HG03045 (cell line): ENCODE measurements around the gene RAB3IL1.
"Not testable (repeated sequence)": the region's sequence is repeated elsewhere in the genome, so short reads cannot be mapped to it uniquely, and the experiment has no call there.

Experiments
- ATAC-seq: cut with Tn5 transposase; IDR thresholded peaks from one replicate; pipeline ENCODE4 v1.9.1; 2021; ENCODE audit warnings: mild to moderate bottlenecking, moderate library complexity; ENCODE audit not compliant: unreplicated experiment

RAB3IL1 gene

DNA sequence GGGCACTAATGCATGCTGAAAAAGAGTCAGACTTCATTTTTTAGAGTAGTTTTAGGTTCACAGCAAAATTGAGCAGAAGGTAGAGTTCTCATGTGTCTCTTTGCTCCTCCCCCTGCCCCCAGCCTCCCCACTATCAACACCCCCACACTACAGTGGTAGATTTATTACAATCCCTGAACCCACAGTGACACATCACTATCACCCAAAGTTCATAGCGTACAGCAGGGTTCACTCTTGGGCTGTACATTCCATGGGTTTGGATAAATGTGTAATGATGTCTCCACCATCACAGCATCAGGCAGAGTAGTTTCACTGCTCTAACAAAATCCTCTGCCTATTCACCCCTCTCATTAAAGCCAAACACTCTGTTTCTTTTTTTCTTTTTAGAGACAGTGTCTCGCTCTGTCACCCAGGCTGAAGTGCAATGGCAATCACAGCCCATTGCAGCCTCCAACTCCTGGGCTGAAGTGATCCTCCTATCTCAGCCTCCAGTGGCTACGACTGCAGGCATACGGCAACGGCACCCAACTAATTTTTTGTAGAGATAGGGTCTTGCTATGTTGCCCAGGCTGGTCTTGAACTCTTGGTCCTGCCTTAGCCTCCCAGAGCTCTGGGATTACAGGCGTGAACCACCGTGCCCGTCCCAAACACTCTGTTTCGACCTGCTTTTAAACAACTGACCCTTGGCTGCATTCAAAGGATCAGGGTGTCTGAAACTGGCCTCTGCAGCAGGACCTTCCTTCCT, 36.9 kb upstream of the RAB3IL1 start:
- ATAC-seq, result no peak

DNA sequence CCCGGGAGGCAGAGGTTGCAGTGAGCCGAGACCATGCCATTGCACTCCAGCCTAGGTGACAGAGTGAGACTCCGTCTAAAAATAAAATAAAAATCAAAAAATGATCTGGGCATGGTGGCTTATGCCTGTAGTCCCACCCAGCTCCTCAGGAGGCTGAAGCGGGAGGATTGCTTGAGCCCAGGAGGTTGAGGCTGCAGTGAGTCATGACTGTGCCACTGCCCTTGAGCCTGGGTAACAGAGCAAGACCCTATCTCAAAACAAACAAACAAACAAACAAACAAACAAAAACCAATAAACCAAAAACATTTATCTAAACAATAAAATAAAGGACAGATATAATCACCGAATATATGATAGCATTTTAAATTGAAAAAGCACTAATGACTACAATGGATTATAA, 36.3 kb upstream of the RAB3IL1 start:
- not testable (repeated sequence) for ATAC-seq

DNA sequence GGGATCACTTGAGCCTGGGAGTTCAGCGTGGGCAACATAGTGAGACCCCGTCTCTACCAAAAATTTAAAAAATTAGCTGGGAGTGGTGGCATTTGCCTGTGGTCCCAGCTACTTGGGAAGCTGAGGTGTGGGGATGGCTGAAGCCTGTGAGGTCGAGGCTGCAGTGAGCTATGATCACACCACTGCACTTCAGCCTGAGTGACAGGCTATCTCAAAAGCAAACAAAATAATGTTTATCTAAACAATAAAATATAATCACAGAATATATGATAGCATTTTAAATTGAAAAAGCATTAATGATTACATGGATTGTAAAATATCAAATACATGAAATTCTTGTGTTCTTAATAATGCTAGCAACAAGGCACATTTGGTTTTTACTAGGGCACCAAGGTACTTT, 35.5 kb upstream of the RAB3IL1 start:
- no peak for ATAC-seq

DNA sequence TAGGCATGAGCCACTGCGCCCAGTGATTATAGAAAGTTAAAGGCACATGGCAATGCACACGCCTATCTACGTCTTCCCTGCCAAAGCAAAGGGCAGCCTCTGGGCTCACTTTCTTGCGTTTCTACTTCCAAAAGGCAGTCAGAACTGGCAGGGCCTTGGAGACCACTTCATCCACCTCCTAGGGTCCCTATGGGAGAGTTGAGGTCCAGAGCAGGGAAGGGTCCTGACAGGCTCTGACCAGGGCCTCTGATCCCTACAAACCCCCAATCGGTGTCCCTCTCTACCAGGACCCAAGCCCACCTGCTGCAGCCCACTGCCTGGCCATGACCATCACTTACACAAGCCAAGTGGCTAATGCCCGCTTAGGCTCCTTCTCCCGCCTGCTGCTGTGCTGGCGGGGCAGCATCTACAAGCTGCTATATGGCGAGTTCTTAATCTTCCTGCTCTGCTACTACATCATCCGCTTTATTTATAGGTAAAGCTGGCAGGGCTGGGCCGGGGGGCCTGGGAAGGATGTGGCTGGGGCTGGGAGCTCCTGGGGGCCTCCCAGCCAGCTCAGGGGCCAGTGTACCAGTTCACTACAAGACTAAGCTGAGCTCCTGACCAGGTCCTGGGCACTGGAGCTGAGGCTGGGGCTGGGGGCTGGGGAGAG, 34.2 kb upstream of the RAB3IL1 start:
- ATAC-seq, result no peak

DNA sequence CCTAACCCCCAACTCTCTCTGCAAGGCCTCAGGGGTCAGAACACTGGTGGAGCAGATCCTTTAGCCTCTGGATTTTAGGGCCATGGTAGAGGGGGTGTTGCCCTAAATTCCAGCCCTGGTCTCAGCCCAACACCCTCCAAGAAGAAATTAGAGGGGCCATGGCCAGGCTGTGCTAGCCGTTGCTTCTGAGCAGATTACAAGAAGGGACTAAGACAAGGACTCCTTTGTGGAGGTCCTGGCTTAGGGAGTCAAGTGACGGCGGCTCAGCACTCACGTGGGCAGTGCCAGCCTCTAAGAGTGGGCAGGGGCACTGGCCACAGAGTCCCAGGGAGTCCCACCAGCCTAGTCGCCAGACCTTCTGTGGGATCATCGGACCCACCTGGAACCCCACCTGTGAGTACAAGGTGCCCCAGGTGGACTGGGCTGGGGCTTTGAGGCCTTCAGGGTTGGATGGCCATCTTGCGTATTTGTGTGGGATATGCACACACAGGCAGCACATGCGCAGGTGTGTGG, 32.7 kb upstream of the RAB3IL1 start, which contains the start of gene BEST1:
BEST1 (plus strand) TSS at position 317 of the 513 bp plus-strand sequence. CDS start 1,456 bp downstream, outside the sequence.
- ATAC-seq, result no peak

DNA sequence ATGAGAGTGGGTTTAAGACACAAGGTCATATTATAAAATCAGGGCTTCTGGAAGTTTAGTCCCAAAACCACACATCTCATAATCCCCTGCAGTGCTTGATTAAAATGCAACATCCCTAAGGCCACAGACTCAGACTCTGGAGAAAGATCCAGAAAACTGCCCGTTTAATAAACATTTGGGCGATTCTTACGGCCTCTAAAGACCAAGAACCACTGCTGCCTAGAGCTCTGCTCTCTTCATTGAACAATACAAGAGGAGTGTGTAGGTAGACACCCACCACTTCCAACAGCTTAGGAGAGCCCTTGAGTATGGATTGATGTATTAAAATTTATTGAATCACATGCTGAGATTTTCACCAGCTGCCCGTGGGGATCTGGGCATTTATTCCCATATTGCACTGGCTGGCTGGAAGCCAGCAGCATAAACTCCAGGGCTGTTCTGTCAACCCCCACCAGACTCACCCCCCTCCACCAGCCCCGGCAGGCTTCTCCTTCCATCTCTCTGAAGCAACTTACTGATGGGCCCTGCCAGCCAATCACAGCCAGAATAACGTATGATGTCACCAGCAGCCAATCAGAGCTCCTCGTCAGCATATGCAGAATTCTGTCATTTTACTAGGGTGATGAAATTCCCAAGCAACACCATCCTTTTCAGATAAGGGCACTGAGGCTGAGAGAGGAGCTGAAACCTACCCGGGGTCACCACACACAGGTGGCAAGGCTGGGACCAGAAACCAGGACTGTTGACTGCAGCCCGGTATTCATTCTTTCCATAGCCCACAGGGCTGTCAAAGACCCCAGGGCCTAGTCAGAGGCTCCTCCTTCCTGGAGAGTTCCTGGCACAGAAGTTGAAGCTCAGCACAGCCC, 32.0 kb upstream of the RAB3IL1 start:
- ATAC-seq, result no peak

DNA sequence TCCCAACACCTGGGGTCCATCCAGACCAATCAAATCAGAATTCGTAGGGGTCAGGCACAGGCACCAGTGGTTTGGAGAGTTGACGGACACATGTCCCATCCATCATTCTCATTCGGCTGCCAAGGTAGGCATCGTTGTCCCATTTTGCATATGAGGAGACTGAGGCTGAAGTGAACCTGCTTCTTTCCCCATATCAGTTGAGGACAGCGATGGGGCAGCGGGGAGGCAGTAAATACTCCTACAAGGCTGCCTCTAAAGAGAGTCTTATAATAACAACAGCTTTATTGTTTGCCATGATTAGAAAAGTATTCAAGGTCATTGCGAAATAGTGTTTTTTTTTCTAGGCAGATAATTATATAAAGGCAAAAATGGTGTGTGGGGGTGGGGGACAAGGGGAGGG, 31.1 kb upstream of the RAB3IL1 start:
- no peak for ATAC-seq

DNA sequence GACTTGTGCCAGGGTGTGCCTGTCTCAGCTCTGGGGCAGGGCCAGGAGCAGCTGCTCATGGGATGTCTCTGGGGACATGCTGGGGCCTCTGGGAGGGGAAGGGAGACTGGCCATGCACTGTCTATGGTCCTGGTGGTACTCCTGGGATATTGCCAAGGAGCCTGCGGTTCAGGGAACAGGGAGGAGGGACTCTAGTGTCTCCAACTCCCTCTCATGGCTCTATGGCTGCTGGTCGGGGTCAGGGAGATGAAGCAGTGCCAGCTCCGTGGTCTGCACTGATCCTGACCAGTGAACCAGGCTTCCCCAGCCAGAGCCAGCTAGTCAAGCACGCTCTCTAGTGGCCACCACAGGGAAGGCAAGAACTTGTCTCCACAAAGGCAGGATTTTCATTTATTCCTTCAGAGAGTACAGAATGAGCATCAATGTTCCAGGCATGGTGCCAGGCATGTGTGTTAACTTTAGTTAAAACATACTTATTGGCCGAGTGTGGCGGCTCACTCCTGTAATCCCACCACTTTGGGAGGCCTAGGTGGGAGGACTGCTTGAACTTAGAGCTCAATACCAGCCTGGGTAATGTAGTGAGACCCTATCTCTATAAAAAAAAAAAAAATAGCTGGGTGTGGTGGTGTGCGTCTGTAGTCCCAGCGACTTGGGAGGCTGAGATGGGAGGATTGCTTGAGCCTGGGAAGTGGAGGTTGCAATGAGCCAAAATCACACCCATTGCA, 30.3 kb upstream of the RAB3IL1 start:
- no peak for ATAC-seq

DNA sequence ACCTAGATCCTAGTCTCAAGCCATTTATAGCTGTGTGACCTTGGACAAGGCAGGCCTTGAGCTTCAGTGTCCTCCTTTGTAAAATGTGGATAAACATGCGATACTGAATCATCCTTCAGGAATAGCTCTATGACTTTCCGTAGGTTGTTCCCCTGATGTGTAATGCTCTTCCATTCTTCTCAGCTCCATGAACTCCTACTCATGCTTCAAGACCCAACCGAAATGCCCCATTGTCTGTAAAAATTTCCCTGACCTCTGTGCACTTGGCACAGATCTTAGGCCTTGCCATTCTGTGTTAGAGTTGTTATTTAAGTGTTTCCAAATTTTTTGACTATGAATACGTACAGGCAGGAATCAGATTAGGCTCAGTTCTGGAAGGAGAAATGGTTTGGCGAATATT, 29.5 kb upstream of the RAB3IL1 start:
- ATAC-seq, result no peak

DNA sequence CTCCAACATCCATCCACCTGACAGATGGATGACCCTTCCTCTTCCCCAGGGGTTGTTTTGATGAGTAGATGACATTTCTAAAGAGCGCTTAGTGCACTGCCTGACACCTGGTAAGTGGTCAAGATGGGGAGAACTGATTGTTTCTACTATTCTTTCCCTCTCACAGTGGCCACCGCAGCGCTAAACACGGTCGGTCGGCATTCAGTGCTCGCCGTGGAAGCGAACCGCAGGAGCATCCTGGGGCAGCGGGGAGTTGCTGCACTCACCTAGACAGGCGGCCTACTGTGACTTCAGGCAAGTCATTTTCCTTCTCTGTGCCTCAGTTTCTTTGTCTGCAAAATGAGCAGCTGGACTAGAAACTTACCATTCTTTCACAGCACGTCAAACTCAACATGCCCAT, 27.8 kb upstream of the RAB3IL1 start:
- no peak for ATAC-seq

DNA sequence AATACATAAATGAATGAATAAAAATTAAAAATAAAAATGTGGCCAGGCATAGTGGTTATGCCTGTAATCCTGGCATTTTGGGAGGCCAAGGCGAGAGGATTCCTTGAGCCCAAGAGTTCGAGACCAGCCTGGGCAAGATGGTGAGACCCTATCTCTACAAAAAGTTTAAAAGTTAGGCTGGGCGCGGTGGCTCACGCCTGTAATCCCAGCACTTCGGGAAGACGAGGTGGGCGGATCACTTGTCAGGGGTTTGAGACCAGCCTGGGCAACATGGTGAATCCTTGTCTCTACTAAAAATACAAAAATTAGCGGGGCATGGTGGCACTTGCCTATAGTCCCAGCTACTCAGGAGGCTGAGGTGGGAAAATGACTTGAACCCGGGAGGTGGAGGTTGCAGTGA, 23.1 kb upstream of the RAB3IL1 start:
- no peak for ATAC-seq

DNA sequence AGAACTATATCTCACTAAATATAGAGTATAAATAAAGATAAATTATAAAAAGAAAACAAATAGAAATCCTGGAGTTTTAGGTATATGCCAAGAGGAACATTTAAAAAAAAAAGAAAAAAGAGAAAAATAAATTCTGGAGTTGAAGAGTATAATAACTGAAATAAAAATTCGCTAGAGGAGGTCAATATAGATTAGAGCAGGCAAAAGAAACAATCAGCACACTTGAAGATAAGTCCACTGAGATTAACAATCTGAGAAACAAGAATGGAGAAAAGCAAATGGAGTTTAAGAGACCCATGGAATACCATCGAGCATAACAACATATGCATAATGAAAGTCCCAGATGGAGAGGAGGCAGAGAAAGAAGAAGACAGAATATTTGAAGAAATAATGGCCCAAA, 18.5 kb upstream of the RAB3IL1 start:
- no peak for ATAC-seq

DNA sequence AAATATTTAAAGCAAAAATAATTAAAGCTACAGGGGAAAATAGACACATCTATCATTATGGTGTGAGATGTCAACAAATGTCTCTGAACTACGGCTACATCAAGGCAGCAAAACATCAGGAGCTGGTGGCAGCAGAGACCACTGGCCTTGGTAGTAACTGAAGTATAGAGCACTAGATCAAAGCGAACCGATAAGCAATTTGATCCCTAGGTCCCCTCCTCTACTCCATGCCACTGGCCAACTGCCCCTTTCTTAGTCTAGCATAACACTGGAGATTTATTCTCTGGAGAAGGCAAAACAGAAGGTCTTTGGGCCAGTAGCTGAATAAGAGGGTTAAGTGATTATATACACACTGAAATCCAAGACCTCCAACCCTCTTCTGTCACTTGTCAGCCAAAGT, 13.6 kb upstream of the RAB3IL1 start:
- ATAC-seq, result no peak

DNA sequence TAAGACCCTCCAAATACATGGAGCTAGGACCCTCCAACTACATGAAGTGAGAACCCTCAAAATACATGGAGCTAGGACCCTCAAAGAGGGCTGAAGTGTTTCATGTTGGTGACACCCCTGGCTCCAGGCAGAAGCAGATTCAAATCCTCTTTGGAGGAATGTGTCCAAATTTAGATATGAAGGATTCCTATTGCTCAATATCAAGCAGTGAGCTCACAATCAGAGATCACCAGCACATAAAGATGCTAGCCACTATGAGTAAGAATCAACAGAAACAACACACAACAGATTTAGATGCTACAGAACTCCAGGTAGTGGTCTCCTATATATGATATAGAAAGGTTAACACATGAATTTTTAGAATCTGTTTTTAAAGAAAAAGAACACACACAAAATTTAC, 11.2 kb upstream of the RAB3IL1 start:
- ATAC-seq, result no peak

DNA sequence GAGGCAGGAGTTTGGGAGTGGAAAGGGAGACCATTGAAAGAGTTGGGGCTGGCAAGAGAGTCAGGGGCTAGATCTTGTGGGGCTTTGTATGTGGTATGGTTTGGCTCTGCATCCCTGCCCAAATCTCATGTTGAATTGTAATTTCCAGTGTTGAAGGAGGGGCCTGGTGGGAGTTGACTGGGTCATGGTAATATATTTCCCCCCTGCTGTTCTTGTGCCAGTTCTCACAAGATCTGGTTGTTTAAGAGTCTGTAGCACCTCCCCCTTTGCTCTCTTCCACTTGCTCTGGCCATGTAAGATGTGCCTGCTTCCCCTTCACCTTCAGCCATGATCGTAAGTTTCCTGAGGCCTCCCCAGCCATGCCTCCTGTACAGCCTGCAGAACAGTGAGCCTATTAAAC, 10.1 kb upstream of the RAB3IL1 start:
- no peak for ATAC-seq

DNA sequence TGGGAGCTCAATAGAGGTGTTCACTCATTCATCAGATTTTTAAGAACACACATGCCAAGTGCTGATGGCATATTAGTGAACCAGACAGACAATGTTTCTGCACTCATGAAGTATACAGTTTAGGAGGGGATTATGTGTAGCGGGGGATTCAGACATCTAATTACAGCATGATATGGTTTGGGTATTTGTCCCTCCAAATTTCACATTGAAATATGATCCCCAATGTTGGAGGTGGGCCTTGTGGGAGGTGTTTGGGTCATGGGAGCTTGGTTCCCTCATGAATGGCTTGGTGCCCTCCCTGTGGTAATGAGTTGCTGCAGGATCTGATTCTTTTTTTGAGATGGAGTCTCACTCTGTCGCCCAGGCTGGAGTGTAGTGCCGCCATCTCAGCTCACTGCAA, 8.9 kb upstream of the RAB3IL1 start:
- ATAC-seq, result no peak

DNA sequence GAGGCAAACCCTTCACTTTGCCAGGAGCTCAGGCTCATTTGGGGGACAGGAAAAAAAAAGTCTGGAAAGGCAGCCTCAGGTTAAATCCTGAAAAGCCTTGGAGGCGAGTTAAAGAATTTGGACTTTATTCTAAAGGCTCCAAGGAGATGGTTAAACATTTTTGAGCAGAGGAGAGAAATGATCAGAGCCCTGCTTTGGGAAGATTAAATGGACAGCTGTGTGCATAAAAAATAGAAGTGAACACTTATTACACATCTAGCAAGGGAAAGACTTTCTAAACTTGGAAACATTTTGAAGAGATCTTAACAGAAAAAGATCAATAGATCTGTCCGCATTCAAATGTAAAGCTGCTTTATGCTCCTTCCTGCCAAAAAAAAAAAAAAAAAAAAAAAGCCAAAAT, 8.4 kb upstream of the RAB3IL1 start:
- no peak for ATAC-seq

DNA sequence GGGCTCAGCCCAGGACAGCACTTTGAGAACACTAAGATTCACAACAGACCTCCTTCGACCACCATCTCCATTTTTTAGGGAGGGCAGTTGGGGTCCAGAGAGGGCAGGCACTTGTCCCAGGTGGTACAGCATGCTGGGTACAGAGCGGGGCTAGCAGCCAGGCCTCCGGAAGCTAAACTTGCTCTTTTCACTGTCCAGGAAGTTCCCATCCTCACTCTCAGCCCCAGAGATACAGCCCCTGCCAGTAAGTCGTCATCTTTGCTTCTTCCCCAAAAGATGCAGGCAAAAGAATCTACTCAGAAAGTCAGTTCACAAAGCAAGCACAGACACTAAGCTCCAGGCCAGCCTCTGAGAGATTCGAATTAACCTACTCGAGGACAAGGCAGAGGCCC, 6.7 kb upstream of the RAB3IL1 start:
- ATAC-seq, result no peak

DNA sequence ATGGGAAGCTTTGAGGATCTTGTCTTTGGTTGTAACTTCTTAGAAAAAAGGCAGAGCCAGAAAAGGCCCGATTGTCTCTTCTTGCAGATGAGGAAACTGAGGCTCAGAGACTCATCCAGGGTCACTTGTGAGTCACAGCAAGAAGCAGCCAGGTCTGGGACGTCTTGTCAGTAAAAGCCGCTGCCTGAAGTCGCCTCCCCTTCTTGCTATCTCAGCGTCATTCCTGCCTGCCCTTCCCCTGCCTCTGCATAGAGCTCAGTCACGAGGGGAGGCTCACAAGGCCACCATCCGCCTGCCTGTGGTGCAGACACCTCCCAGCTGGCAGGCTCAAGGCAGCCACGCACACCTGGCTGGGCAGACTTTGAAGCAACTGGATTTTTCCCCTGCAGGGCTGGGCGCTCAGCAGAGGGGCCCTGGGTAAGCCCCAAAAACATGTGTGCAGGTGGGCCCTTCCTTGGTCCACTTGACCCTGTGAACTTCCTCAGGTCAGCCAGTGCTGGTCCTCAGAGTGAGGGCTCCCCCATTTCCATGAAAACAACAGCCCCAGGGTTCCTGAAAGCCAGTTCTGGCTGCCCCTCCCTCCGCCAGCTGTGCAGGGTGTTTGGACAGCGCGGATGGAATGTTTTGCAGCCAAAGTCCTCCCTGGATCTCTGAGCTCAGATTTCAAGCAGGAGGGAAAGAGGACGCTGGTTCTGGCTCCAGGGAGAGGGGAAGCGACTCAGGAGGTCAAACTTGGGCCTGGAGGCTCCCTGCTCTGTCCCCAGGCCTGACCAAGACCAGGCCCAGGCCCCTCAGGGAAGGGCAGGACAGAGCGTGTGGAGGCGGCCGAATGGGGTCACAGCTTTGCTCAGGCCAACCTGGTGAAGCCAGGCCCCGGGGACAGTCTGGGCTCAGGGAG, 6.0 kb upstream of the RAB3IL1 start:
- ATAC-seq, result no peak

DNA sequence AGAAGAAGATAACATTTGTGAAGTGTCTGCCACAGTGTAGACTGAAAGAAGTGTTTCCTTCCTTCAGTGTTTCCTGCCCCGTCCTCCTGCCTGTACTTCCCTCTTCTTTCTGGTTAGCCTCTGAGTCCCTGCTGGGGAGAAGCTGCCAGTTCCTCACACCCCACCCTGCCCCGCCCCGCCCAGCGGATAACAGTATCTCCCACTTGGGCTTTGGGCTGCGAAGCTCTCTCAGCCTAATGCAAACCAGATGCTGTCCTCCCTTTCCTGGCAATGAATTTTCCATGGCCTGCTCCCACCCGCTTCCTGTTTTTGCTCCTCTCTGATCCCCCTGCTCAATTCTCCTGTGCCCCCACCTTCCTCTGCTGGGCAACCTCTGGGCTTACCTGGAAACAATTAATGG, 5.2 kb upstream of the RAB3IL1 start:
- ATAC-seq, result no peak
